CD4-positive, alpha-beta T cell treated with Interleukin-6 for 4 hours (primary cell): ENCODE measurements around the gene TADA3.

ENCODE experiments used
- DNase-seq: peaks from one replicate; pipeline ENCODE4 v3.0.0-alpha.2; 2020; ENCODE audit warnings: mixed read lengths

TADA3 gene, protein sequence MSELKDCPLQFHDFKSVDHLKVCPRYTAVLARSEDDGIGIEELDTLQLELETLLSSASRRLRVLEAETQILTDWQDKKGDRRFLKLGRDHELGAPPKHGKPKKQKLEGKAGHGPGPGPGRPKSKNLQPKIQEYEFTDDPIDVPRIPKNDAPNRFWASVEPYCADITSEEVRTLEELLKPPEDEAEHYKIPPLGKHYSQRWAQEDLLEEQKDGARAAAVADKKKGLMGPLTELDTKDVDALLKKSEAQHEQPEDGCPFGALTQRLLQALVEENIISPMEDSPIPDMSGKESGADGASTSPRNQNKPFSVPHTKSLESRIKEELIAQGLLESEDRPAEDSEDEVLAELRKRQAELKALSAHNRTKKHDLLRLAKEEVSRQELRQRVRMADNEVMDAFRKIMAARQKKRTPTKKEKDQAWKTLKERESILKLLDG

DNA sequence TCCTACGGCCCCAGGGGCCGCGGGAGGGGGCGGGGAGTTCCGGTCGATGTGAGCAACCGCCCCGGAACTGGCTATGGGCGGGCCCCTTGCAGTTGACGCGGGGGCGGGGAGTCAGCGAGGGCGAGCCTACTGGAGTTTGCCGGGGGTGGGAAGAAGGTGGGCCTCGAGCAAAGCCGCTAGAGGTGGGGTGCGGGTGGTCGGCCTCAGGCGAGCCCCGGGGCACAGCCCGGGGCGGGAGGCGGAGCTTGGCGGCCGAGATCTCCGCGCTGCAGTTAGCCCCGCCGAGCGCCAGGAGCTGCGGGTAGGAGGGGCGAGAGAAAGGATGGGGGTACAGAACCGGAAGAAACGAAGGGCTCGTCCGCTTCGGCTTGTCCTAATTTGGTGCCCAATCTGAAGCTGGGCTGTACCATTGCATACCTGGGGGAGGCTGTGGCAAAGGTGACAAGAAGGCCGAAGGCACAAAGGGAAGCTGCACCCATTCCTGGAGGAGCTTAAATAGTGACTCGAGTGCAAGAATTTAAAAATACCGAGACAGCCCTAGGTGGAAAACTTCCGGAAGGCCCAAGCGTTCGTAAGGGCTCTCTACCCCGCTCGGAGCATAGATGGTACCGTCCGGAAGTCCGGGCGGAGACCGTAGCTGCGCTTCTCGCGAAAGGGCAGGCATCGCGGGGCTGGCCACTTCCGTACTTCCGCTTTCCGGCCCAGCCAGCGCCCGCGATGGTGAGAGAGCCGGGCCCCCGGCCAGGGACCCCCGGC lies at the start of gene TADA3, which contains the start of gene ARPC4:
TADA3 (minus strand) TSS at position 69 of the 756 bp plus-strand sequence. CDS start 1,007 bp downstream, outside the sequence.
ARPC4 (plus strand) TSS at position 678 of the 756 bp plus-strand sequence; CDS start at position 718, 40 bp downstream.
- DNase-seq: peak; percentile 94

DNA sequence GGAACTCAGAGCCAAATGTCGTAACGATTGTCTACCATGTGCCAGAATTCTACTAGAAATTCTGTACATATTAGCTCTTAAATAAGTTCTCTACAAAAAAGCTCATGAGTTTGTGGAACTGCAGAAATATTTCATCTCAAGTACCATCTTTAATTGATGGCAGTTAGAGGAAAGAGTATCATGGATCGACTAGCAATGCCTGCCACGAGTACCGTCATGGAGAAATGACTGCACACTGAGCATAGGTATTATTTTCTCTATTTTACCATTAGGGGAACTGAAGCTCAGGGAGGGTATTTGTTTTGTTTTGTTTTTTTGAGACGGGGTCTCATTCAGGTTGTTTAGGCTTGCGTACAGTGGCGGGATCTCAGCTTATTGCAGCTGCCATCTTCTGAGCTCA lies 48.7 kb upstream of the TADA3 start:
- no peak for DNase-seq

DNA sequence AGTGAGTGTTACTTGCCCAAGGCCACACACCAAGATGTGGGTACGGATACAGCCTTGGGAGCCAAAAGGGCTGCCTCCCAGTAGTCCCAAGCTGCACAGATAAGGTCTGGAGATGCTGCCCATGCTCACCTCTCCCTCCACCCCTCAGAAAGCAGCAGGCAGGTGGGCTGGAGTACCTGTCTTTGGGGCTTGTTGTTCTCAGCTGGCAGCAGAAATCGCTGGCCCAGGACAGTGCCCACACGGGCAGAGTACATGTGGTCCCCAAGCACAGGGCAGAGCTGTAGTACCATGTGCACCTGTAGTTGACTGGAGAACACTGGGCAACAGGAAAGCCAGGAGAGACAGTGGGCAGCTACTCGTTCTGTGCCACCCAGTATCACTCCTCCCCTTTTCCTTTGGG lies 46.6 kb upstream of the TADA3 start:
- no peak for DNase-seq

DNA sequence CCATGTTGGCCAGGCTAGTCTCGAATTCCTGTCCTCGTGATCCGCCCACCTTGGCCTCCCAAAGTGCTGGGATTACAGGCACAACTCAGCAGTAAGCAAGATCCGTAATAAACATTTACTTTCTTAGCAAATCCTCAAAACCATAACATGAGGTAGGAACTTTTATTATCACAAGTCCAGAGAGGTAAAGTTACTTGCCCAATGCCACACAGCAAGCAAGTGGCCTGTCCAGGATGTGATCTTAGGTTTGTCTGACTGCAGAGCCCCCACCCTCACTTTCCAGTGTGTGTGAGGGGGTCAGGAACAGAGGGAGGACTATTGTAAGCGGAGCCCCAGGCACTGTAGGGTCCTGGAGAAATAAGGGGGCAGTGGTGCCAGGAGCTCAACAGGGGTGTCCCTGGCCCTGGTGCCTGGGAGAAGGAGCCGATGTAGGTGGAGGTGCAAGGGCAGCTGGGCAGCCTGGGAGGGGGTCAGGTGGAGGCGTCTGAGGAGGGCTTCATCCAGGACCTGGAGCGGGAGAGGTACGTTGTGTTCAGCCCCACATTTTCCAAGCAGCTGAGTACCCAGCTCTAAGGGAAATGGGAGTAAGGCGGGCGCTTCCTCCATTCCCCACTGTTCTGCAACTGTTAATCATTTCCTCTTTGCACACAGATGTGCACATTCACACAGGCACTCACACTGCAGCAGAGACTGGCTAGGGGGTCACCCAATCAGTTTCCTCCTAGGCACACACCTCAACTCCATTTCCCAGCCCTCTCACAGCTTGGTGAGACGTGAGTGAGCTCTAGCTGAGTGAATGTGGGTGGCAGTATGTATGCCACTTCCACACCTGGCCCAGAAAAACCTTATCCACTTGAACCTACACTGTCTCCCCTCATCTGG lies 45.7 kb upstream of the TADA3 start:
- no peak for DNase-seq

DNA sequence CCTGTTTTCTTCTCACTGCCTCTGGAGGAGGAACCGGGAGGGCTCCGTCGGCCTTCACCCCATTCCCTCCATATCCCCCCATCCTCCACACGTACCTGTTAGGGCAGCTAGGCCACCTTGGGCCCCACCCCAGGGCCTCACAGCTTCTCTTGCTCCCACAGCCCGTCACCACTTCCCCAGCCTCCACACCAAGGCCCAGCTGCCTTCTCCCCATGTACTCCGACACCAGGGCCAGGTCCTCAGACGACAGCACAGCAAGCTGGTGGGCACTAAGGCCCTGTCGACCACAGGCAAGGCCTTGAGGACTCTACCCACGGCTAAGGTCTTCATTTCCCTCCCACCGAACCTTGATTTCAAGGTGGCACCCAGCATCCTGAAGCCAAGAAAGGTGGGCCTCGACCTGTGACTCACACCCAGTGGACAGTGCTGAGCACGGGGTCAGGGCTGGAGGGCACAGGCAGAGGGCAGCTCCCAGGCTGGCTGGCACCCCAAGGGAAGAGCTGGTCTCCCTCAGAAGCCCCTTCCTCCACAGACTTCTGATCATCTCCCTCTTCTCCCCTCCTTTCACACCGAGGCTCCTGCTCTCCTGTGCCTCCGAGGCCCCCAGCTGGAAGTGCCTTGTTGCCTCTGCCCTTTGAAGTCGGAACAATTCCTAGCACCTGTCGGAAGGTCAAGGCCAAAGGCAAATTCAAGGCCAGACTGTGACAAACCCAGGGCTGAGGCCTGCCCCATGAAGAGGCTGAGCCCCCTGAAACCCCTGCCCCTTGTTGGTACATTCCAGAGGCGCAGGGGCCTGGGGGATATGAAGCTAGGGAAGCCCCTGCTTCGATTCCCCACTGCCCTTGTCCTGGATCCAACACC lies 42.5 kb upstream of the TADA3 start:
- no peak for DNase-seq

DNA sequence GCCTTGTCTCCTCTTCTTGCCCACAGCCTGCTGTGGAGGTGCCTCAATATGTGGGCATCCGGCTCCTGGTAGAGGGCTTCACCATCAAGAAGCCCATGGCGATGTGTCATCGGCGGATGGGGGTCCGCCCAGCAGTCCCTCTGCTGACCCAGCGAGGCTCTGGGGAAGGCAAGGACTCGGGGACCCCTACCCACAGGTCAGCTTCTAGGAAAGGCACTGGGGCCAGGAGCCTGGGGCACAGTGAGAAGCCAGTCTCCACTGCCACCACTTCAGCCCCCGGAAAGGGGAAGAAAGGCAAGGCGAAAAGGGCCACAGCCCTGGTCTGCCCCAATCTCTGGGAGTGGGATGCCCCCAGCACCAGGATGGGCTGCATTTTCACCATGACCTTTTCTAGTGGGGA lies 40.8 kb upstream of the TADA3 start:
- DNase-seq: no peak

DNA sequence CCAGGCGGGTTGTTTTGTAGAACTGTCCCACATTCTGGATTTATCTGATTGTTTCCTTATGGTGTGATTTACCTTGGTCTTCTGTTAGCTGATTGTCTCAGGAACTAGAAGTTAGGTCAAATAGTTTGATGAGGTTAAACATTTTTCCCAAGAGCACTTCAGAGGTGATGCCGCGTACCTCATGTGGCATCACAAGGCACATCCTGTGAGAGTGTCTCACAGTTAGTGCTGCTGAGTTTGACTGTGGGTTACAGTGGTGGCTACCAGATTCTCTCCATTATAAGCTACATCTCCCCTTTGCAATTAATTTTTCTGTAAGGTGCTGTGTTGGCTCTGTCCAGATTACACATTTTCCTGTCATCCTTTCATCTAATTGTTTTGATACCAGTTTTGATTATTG lies 39.0 kb upstream of the TADA3 start:
- no peak for DNase-seq

DNA sequence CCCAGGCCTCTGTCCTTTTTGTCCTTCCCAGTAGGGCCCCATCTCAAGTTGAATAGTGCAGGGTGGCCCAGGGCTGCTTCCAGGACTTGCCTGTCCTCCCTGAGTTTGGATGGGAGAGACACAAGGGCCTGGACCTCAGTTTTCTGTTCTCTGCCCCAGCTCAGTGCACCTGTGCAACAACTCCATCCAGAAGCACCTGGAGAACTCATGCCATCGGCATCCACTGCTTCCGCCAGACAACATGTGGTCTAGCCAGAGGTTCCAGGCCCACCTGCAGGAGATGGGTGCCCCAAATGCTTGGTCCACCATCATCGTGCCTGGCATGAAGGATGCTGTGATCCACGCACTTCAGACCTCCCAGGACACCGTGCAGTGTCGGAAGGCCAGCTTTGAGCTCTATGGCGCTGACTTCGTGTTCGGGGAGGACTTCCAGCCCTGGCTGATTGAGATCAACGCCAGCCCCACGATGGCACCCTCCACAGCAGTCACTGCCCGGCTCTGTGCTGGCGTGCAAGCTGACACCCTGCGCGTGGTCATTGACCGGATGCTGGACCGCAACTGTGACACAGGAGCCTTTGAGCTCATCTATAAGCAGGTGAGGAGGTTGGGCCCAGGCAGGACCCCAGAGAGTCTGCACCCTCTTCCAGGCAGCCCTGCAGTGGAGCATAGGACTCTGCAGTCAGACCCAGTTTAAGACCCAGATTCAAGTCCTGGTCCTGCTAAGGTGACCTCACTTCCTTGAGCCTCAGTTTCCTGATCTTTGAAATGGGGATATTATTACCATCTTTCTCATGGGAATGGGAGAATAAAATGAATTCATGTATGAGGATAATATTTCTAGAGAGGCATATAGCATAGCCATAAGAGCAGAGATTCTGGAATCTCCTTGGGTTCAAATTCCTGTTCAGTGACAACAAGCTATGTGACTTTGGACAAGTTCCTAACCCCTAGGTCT lies 36.8 kb upstream of the TADA3 start:
- no peak for DNase-seq

DNA sequence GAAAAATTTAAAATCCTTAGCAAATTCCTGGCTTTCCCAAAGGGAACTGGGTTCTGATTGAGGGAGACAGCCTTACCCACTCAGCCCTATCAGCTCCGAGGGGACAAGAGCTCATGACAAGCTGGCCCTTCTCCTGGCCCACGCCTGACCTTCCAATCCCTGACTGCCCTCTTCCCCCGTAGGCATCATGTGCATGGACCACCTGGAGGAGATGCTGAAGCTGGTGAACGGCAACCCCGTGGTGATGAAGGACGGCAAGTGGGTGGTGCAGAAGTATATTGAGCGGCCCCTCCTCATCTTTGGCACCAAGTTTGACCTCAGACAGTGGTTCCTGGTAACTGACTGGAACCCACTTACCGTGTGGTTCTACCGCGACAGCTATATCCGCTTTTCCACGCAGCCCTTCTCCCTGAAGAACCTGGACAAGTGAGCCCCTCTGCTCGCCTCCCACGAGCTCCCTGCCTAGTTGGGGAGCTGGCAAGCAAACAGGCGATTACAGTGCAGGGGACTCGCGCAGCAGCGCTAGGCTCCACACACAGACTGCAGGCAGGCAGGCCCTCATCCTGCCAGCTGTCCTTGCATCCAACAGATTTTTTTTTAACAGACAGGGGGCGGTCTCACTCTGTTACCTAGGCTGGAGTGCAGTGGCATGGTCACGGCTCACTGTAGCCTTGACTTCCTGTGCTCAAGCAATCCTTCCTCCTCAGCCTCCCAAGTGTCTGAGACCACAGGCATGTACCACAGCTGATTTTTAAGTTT lies 34.7 kb upstream of the TADA3 start:
- DNase-seq: peak; percentile 19

DNA sequence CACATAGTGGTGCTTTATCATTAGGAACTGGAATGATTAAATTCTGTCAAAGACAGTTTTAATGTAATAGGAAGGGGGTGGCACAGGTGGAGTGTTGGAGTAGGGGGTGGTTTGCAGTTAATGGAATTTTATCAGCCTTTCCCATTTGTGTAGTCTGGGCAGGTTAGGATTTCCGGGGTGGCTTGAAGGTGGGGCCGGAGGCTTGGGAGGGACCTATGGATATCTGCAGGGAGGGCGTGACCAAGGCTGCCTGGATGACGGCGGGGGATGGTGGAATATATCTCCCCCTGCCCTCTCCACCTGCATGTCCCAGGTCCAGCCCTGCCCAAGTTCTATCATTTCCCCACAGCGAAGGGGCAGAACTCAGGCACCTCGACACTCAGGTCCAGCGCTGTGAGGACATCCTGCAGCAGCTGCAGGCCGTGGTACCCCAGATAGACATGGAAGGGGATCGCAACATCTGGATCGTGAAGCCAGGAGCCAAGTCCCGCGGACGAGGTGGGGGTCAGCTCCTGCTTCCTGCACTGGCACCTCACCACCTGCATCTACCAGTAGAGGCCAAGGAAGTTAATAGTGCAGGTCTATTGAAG lies 33.3 kb upstream of the TADA3 start:
- DNase-seq: no peak

DNA sequence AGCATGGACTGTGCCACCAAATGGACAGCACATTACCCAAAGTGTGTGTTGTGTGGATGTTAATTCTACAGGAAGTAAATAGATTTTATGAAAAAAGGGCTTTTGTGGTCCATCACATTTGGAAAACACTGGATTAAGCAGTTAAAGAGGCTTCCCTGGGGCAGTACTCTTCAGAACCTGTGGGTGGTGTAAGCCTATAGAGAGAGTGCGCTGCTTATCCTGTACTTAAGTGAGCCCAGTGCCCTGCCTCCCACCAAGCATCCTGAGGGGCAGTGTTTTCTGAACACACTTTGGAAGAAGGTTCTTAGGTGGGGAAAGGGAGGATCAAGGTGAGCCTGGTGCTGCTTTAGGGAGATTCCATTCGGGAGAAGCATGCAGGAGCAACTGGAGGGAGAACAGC lies 28.7 kb upstream of the TADA3 start:
- no peak for DNase-seq

DNA sequence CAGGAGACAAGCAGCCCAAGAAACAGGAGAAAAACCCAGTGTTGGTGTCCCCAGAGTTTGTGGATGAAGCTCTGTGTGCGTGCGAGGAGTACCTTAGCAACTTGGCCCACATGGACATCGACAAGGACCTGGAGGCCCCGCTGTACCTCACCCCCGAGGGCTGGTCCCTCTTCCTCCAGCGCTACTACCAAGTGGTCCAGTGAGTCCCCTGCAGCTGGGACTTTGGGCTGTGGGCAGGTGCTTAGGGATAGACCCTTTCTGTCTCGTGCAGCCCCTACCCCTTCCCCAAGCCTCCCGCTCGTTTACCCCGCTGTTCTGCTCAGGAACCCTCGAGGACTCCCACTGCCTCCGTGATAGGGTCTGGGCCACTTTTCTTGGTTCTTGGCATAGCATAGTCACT lies 28.3 kb upstream of the TADA3 start:
- DNase-seq: no peak

DNA sequence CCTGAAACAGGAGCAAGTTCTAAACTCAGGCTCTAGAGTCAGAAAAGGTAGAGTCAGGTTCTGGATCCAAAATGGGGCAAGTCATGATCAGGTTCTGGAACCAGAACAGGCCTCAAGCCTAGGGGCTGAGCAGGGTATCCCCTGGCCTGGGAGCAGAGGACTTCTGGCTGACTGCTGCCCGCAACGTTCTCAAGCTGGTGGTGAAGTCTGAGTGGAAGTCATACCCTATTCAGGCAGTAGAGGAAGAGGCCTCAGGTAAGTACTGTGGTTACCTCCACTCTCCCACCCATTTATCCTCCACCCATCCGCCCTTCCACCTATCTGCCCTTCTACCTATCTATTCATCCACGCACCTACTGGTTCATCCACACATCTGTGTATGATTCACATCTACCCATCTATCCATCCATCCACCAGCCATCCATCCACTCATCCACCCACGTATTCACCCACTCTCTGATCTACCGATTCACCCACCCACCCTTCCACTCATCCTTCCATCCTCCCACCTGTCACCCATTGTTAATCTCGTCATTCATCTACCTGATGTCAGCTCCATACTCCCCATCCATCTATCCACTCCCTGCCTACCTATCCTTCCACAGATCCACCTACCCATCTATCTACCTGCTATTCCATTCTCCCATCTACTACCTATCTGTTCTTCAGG lies 26.5 kb upstream of the TADA3 start:
- no peak for DNase-seq

DNA sequence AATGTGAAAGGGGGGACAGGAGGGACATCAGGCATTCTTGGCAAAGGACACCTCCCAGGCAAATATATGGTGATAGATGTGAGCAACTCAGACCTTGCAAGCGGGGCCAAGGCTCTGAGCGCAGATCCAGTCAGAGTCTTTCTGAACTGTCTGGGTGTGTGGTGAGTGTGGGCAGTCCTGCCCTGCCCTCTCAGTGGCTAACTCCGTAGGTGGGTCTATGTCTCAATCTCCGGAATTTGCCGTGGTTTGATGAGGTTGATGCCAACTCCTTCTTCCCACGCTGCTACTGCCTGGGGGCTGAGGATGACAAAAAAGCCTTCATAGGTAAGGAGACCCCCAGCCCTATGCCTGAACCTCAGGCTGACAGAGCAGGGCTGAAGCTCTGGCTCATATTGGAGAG lies 25.2 kb upstream of the TADA3 start:
- DNase-seq: no peak

DNA sequence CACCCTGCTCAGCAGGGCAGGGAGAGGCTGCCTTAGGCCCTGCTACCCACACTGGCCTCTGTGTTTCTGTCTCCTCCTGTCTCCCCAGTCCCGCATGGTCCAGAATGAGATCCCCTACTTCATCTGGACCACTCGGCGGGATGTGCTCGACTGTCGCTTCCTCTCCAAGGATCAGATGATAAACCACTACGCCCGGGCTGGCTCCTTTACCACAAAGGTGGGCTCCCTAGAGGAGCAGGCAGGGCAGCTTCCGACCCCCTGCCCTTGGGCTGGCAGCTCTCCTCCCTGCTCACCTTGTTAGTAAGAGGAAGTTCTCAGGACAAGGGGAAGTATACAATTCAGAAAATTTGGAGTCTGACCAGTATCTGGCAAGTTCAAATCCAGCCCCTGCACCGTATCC lies 23.7 kb upstream of the TADA3 start:
- no peak for DNase-seq

DNA sequence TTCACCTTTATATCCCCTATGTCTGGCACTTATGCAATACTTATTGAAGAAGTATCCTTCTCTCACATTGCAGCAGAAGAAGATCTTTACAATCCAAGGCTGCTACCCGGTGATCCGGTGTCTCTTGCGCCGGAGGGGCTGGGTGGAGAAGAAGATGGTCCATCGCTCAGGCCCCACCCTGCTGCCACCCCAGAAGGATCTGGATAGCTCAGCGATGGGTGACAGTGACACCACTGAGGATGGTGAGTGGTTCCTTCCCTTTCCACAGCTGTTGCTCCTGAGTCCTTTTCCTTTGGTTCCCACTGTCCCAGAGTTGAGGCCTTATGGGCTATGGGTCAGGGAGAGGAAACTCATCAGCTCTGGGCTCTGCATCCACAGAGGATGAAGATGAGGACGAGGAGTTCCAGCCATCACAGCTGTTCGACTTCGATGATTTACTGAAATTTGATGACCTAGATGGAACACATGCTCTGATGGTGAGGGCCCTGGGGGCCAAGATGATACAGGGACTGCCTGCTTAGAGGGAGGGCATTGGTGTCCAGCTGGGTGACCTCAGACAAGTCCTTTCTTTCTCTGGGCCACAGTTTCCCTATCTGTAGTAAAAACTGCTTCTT lies 20.7 kb upstream of the TADA3 start:
- DNase-seq: no peak

DNA sequence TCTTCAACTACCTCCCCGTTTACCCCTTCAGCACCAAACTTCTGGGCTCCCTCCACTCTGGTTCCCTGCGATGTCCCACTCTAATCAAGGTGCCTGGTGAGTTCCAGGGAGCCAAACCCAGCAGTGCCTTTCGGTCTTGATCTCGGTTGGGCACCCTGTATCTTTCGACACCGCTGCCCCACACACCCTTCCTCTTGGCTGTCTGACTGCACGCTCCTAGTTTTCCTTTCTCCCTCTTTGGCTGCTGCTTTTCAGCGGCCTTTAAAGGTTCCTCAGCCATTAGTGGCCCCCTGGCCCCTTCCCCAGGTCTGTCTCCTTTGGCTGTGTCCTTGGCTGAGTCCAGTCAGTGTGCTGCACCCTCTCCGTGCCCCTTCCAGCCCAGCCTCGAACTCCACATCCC lies 18.6 kb upstream of the TADA3 start:
- DNase-seq: no peak

DNA sequence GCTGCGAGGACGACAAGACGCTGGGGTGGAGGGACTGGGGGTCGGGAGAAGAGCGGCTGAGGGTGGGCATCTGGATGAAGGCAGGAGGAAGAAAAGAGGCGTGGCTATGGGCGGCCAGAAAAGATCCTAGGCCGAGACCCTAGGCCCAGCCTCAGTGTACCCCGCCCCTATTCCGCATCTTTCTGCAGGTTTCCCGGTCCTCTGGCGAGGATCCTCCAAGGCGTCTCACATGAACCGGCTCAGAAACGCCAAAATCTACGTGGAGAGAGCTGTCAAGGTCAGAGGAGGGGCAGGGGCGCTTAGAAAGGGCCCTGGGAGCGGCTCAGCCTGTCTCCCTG lies 18.1 kb upstream of the TADA3 start:
- DNase-seq: no peak
